Kidney epithelial cell (primary cell): ENCODE measurements around the gene INSC. TPM values are rescaled to one million over a fixed set of nuclear protein-coding genes. Genes with fewer than 3 reads are reported as not detected.

Experiments
- DNase-seq: peaks from one replicate; pipeline ENCODE4 v3.0.0-alpha.2; 2010; ENCODE audit warnings: low read depth
- H3K27me3 ChIP-seq: 2 replicates; pipeline ENCODE4 v1.6.0; 2011; ENCODE audit warnings: low read length; ENCODE audit not compliant: control insufficient read depth, insufficient read depth
- H3K36me3 ChIP-seq: 2 replicates; pipeline ENCODE4 v1.5.1; 2011; ENCODE audit warnings: low read length; ENCODE audit not compliant: control insufficient read depth, insufficient read depth
- H3K4me3 ChIP-seq: 2 replicates; pipeline ENCODE4 v1.5.1; 2011; ENCODE audit warnings: low read depth, mild to moderate bottlenecking, control low read depth, low read length
- total RNA-seq: library from RNA; depleted of rRNA; stranded (reverse); fragments of >200 nt; gene quantifications from 2 replicates; pipeline ENCODE4 v1.2.3, GENCODE V29; 2015
- TF ChIP-seq, protein P1 (sequence below): IDR thresholded peaks from 2 replicates; pipeline ENCODE4 v1.5.1; 2011; ENCODE audit warnings: mild to moderate bottlenecking, moderate library complexity, low read length, control low read depth, inconsistent platforms; ENCODE audit not compliant: insufficient read depth, poor library complexity, severe bottlenecking

Gene INSC
- total RNA-seq, 1 donor from 2014 or later: 0.33 TPM

DNA sequence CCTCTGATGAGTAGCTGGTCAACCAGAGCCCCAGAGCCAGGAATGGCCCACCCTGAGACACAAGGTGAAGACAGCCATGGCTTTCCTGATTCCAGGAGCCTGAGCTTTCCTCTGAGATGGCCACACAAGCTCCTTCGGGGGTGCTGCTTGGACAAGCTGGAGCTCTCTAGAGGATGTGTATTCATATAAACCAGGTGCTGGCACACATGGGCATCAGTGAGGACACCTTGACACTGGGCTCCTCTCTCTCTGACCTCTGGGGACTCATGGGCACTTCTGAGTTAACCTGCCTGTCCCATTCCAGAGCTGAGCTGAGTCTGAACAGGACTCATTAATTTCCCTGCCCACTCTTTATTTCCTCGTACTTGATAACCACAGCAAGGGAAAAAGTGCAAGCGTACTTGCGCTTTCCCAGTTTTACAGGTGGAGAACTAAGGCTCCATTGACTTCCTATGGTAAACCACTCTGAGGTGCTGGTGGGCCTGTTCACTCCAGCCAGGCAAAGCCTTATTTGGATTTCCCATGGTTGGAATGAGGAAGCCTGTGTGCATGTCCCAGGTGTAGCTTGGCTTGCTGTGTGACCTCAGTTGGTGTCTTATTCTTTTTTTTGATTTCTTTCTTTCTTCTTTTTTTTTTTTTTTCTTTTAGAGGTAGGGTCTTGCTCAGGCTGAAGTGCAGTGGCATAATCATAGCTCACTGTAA is 25.4 kb downstream of the INSC start:
- no peak for DNase-seq
- no peaks in the 10 kb centered on the region for H3K27me3 ChIP-seq
- H3K36me3 ChIP-seq: no peaks in the 10 kb centered on the region
- TF ChIP-seq, protein P1, sequence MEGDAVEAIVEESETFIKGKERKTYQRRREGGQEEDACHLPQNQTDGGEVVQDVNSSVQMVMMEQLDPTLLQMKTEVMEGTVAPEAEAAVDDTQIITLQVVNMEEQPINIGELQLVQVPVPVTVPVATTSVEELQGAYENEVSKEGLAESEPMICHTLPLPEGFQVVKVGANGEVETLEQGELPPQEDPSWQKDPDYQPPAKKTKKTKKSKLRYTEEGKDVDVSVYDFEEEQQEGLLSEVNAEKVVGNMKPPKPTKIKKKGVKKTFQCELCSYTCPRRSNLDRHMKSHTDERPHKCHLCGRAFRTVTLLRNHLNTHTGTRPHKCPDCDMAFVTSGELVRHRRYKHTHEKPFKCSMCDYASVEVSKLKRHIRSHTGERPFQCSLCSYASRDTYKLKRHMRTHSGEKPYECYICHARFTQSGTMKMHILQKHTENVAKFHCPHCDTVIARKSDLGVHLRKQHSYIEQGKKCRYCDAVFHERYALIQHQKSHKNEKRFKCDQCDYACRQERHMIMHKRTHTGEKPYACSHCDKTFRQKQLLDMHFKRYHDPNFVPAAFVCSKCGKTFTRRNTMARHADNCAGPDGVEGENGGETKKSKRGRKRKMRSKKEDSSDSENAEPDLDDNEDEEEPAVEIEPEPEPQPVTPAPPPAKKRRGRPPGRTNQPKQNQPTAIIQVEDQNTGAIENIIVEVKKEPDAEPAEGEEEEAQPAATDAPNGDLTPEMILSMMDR: no peak
- no peak overlapping the region for H3K4me3 ChIP-seq

DNA sequence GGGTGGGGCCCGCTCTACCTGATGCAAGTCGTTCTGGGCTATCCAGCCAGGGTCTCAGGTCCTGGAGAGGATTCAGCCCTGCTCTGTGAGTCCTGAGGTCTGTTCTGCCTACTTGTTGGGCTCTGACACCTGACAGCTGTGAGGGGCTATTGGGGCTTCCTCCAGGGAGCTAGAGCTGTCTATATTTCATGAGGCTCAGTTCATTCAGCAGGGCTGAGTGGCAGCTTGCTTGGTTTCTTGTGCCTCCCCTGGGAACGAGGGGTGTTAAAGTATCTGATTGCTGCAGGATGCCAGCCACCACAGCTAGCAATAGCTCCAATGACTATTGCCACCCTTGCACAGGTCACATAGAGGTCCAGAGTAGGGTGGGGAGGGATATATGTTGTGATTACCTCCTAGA is 26.7 kb downstream of the INSC start:
- DNase-seq: no peak
- H3K36me3 ChIP-seq: no peaks in the 10 kb centered on the region
- no peak overlapping the region for H3K4me3 ChIP-seq
- H3K27me3 ChIP-seq: no peaks in the 10 kb centered on the region
- TF ChIP-seq, protein P1: no peak

DNA sequence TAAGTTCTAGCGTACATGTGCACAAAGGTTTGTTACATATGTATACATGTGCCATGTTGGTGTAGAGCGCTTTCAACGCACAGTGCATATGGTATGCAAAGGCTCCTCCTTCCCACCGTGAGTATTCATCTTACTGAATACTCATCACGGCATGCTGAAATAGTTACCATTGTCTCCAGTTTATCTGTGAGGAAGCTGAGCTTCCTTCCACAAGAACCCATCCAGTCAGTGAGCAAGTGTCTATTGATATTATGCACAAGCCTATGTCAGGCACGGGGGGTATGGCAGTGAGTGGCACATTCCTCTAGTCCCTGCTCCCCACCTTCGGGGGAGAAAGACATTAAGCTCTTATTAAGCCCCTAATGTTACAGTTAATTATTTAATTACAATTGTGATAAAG is 28.1 kb downstream of the INSC start:
- no peak for DNase-seq
- Histone ChIP-seq H3K27me3 (no peaks in the 10 kb centered on the region), H3K36me3 (no peaks in the 10 kb centered on the region), H3K4me3 (no peak overlapping the region)
- TF ChIP-seq, protein P1: no peak

DNA sequence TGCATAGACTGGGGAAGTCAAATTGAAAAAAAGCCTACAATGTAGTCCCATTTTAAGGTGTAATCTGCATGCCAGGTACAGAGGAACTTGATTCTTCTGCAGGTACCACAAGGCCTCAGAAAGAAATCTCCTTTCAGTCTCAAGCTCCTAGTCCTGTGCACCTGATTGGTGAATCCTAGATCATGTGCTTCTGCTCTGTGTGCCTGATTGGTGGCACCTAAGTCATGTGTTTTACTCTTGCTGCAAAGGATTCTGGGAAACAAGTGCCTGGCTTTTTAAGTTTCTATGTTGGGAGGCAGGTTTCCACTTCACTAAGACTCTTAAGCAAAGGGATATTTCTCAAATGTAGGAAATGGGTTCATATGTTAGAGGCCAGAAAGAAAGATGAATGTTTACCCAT is 29.1 kb downstream of the INSC start:
- Histone ChIP-seq H3K36me3 (no peaks in the 10 kb centered on the region), H3K4me3 (no peak overlapping the region), H3K27me3 (no peaks in the 10 kb centered on the region)
- no peak for DNase-seq
- TF ChIP-seq, protein P1: no peak

DNA sequence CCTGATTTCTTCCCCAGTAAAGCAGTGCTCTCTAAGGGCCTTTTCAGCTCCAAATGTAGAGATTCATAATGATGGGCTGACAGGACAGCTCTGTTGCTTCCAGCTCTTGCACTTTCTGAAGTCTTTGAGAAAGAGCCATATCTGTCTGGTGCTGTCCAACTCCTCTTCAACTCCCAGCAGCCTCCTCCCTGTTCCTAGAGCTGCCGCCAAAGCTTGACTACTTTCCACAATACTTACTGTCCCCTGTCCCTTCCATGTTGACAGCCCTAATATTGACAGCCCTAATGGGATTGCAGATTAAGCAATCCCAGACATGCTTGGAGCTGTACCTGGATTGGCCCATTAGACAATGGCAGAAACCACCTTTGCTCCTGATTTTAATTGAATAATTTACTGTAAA is 29.6 kb downstream of the INSC start:
- no peaks in the 10 kb centered on the region for H3K27me3 ChIP-seq
- H3K36me3 ChIP-seq: no peaks in the 10 kb centered on the region
- TF ChIP-seq, protein P1: no peak
- no peak overlapping the region for H3K4me3 ChIP-seq
- no peak for DNase-seq

DNA sequence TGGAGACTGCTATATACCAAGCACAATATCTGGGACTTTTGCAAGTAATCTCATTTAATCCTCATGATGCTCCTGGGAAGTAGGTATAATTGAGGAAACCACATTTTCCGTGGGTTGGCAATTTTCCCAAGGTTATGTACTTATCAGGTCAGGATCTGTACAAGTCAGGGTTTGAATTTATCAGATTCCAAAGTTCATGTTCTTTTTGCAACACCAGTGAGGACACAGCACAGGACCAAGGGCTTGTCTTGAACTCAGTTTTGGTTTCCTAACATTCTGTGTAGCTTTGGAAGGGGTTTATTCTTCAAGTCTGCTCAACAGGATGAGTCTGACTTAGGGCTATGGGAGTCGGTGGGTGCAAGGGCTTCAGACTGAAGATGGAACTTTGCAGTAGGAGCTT is 30.4 kb downstream of the INSC start:
- TF ChIP-seq, protein P1: no peak

More for the DNA sequence above, 30.4 kb downstream of the INSC start:
- no peaks in the 10 kb centered on the region for H3K36me3 ChIP-seq
- DNase-seq: no peak
- no peak overlapping the region for H3K4me3 ChIP-seq
- no peaks in the 10 kb centered on the region for H3K27me3 ChIP-seq
